Aorta (tissue), 5 donors: ENCODE data around the gene CCBE1. TPM values are rescaled to one million over a fixed set of nuclear protein-coding genes. Genes with fewer than 3 reads are reported as not detected.

Source experiments
- ATAC-seq: fragments of 200-7000 bp; cut with Tn5 transposase; one replicate; pipeline ENCODE4 v1.9.1; 2022; ENCODE audit warnings: moderate library complexity; ENCODE audit not compliant: low FRiP score
- DNase-seq, 2 donors: peaks; one replicate each; pipeline ENCODE4 v3.0.0-alpha.2; 2020
- H3K27ac ChIP-seq, 2 donors: one replicate each; pipeline ENCODE4 v1.5.1; 2013; ENCODE audit warnings: low read length in 2 of 2, mild to moderate bottlenecking in 2 of 2, moderate library complexity in 2 of 2, control low read depth in 1 of 2, inconsistent platforms in 1 of 2, low read depth in 1 of 2
- H3K27me3 ChIP-seq, 2 donors: one replicate each; pipeline ENCODE4 v1.6.1; 2013; ENCODE audit warnings: control low read depth in 1 of 2, low read length in 1 of 2, mild to moderate bottlenecking in 1 of 2, moderate library complexity in 1 of 2; ENCODE audit not compliant: insufficient read depth in 2 of 2, control insufficient read depth in 1 of 2
- H3K36me3 ChIP-seq, 2 donors: one replicate each; pipeline ENCODE4 v1.6.1; 2013; ENCODE audit warnings: control low read depth in 1 of 2, low read length in 1 of 2, mild to moderate bottlenecking in 1 of 2; ENCODE audit not compliant: insufficient read depth in 2 of 2, control insufficient read depth in 1 of 2
- H3K4me1 ChIP-seq, 2 donors: one replicate each; pipeline ENCODE4 v1.6.1; 2013; ENCODE audit warnings: low read length in 2 of 2, control low read depth in 1 of 2, mild to moderate bottlenecking in 1 of 2, moderate library complexity in 1 of 2; ENCODE audit not compliant: insufficient read depth in 2 of 2, control insufficient read depth in 1 of 2
- H3K4me3 ChIP-seq, 2 donors: one replicate each; pipeline ENCODE4 v1.5.1; 2013; ENCODE audit warnings: low read length in 2 of 2, control low read depth in 1 of 2, mild to moderate bottlenecking in 1 of 2
- H3K9me3 ChIP-seq: one replicate; pipeline ENCODE4 v1.6.1; 2013; ENCODE audit warnings: mild to moderate bottlenecking, low read length; ENCODE audit not compliant: control insufficient read depth
- WGBS, 2 donors: extraction: QIAGEN DNeasy Blood & Tissue Kit; methylation state at CpG; one replicate each; pipeline ENCODE4 v1.1.7; 2013; 5-methylcytosine and 5-hydroxymethylcytosine counted together
- intact Hi-C, 2 donors: fragments of 100-400 bp; cut with DNase I; formaldehyde crosslinking; loops; one replicate each; pipeline versions ENCODE4 v1.14.2 to v1.15.0; 2022
- polyA plus RNA-seq, 2 donors: library from polyadenylated mRNA; stranded (reverse); fragments of 200-250 nt; gene quantifications; one replicate each; pipeline ENCODE4 v1.2.3, GENCODE V29; 2013
- total RNA-seq, 2 donors: library from RNA; stranded (reverse); fragmentation: NEBNext Ultra II Directional; extraction: Animal tissue kit (Norgen Biotek cat#: 25700); gene quantifications; one replicate each; pipeline ENCODE4 v1.2.1, GENCODE V29; 2021
- donor health status: healthy with polysubstance abuse.
- donor health status: Bipolar disorder and iron deficiency.
- donor health status: DM: no; HTN: no; CAD: no.
- donor health status: DM: no; HTN: no; CAD: no.
- donor health status: DM: yes; HTN: yes; CAD: no.

Gene CCBE1
- total and polyA plus RNA-seq, 4 donors = 0.36 to 0.61 TPM; not detected in 2

GRCh38 chr18:59454909-59455727 is 242.1 kb downstream of the CCBE1 start:
- Histone ChIP-seq H3K9me3 (no peaks in the 10 kb centered on the region), H3K36me3 (no peaks in the 10 kb centered on the region), H3K27me3 (no peaks in the 10 kb centered on the region), H3K4me3 (no peak overlapping the region), H3K27ac (no peak overlapping the region), H3K4me1 (no peaks in the 10 kb centered on the region)
- intact Hi-C loops = no loop called here
- 39 to 40% methylated on average over 13 of the region's 13 CpGs for WGBS, 2 donors
- no peak for ATAC-seq
- DNase-seq = no peak

GRCh38 chr18:59453468-59453961 is 243.7 kb downstream of the CCBE1 start:
- Histone ChIP-seq H3K27ac (no peak overlapping the region), H3K4me3 (no peak overlapping the region), H3K9me3 (no peaks in the 10 kb centered on the region), H3K27me3 (no peaks in the 10 kb centered on the region), H3K36me3 (no peaks in the 10 kb centered on the region), H3K4me1 (no peaks in the 10 kb centered on the region)
- DNase-seq (no peak), ATAC-seq (no peak)
- 61 to 66% methylated on average over 7 of the region's 7 CpGs for WGBS, 2 donors
- intact Hi-C loops = no loop called here

GRCh38 chr18:59451963-59452362 is 245.3 kb downstream of the CCBE1 start:
- Histone ChIP-seq H3K36me3 (no peaks in the 10 kb centered on the region), H3K27me3 (no peaks in the 10 kb centered on the region), H3K9me3 (peaks cover 1% of the 10 kb centered on the region), H3K4me1 (no peaks in the 10 kb centered on the region), H3K4me3 (no peak overlapping the region), H3K27ac (no peak overlapping the region)
- no peak for DNase-seq
- intact Hi-C loops = no loop called here
- ATAC-seq = no peak
- 38 to 57% methylated on average over 6 of the region's 6 CpGs for WGBS, 2 donors

- no peak for ATAC-seq
Measured at GRCh38 chr18:59451073-59451472, 246.2 kb downstream of the CCBE1 start.

GRCh38 chr18:59448546-59448945 is 248.7 kb downstream of the CCBE1 start:
- Histone ChIP-seq H3K36me3 (no peaks in the 10 kb centered on the region), H3K27me3 (no peaks in the 10 kb centered on the region), H3K4me3 (no peak overlapping the region), H3K27ac (no peak overlapping the region), H3K9me3 (peaks cover 3% of the 10 kb centered on the region), H3K4me1 (no peaks in the 10 kb centered on the region)
- WGBS, 2 donors = 78 to 81% methylated on average over 4 of the region's 4 CpGs
- no peak for ATAC-seq
- no peak for DNase-seq
- intact Hi-C loops = no loop called here

More at GRCh38 chr18:59451073-59451472, 246.2 kb downstream of the CCBE1 start:
- H3K4me1 ChIP-seq = no peaks in the 10 kb centered on the region
- H3K9me3 ChIP-seq = peaks cover 3% of the 10 kb centered on the region
- 30 to 36% methylated on average over 6 of the region's 6 CpGs for WGBS, 2 donors
- no peaks in the 10 kb centered on the region for H3K36me3 ChIP-seq
- no peak overlapping the region for H3K4me3 ChIP-seq
- no peak for DNase-seq
- H3K27ac ChIP-seq = no peak overlapping the region
- intact Hi-C loops = no loop called here
- H3K27me3 ChIP-seq = no peaks in the 10 kb centered on the region

GRCh38 chr18:59446012-59446411 is 251.2 kb downstream of the CCBE1 start:
- intact Hi-C loops = no loop called here
- H3K36me3 ChIP-seq = no peaks in the 10 kb centered on the region
- 3 to 5% methylated on average over 1 of the region's 1 CpG for WGBS, 2 donors

GRCh38 chr18:59437851-59438569 is 259.2 kb downstream of the CCBE1 start:
- H3K9me3 ChIP-seq = no peaks in the 10 kb centered on the region
- no peak for DNase-seq
- H3K27me3 ChIP-seq = no peaks in the 10 kb centered on the region
- intact Hi-C loops = no loop called here
- no peaks in the 10 kb centered on the region for H3K36me3 ChIP-seq
- no peaks in the 10 kb centered on the region for H3K4me1 ChIP-seq
- 54 to 58% methylated on average over 4 of the region's 4 CpGs for WGBS, 2 donors
- no peak for ATAC-seq
- H3K4me3 ChIP-seq = no peak overlapping the region
- H3K27ac ChIP-seq = no peak overlapping the region

More at GRCh38 chr18:59446012-59446411, 251.2 kb downstream of the CCBE1 start:
- Histone ChIP-seq H3K27ac (no peak overlapping the region), H3K4me1 (no peaks in the 10 kb centered on the region), H3K27me3 (no peaks in the 10 kb centered on the region), H3K4me3 (no peak overlapping the region), H3K9me3 (peaks cover 3% of the 10 kb centered on the region)
- ATAC-seq = no peak
- no peak for DNase-seq

GRCh38 chr18:59432803-59433597 is 264.2 kb downstream of the CCBE1 start:
- 36 to 50% methylated on average over 5 of the region's 5 CpGs for WGBS, 2 donors
- Histone ChIP-seq H3K9me3 (no peaks in the 10 kb centered on the region), H3K27me3 (no peaks in the 10 kb centered on the region), H3K27ac (no peak overlapping the region), H3K4me3 (no peak overlapping the region), H3K36me3 (no peaks in the 10 kb centered on the region), H3K4me1 (no peaks in the 10 kb centered on the region)
- ATAC-seq (no peak), DNase-seq (no peak)
- intact Hi-C loops = no loop called here
